Activated T-helper 2 cell treated with anti-CD3 and anti-CD28 coated beads, Interferon-gamma antibody, Interleukin-2, Interleukin-4, amounts not matched to agents 10 μg/mL and 5 μg/mL and 100 μg/mL, durations not matched to agents 14 hours and 24 hours and 36 hours (primary cell): ENCODE measurements around the gene NAIF1. TPM values are rescaled to one million over a fixed set of nuclear protein-coding genes. Genes with fewer than 3 reads are reported as not detected.
"Not testable (repeated sequence)": the region's sequence is repeated elsewhere in the genome, so short reads cannot be mapped to it uniquely, and the experiment has no call there.

ENCODE experiments used
- DNase-seq: peaks from one replicate; pipeline ENCODE4 v3.0.0; 2021; ENCODE audit warnings: low spot score
- H3K27ac Mint-ChIP-seq: one replicate; pipeline ENCODE4 v1.8.0; 2021; ENCODE audit warnings: mixed read lengths
- H3K27me3 Mint-ChIP-seq: one replicate; pipeline ENCODE4 v1.8.0; 2021; ENCODE audit warnings: low read depth, mixed read lengths
- H3K36me3 Mint-ChIP-seq: one replicate; pipeline ENCODE4 v1.8.0; 2021; ENCODE audit warnings: low read depth, mixed read lengths
- H3K4me1 Mint-ChIP-seq: one replicate; pipeline ENCODE4 v1.8.0; 2021; ENCODE audit warnings: low read depth, mixed read lengths
- H3K4me3 Mint-ChIP-seq: one replicate; pipeline ENCODE4 v1.8.0; 2021; ENCODE audit warnings: low read depth, mild to moderate bottlenecking, moderate library complexity, mixed read lengths
- H3K9me3 Mint-ChIP-seq: one replicate; pipeline ENCODE4 v1.8.0; 2021; ENCODE audit warnings: mixed read lengths
- intact Hi-C: fragments of 100-400 bp; cut with micrococcal nuclease; formaldehyde crosslinking; loops from one replicate; pipeline ENCODE4 v1.15.1; 2023
- total RNA-seq: library from RNA; stranded (reverse); gene quantifications from 2 replicates; pipeline ENCODE4 v1.2.3, GENCODE V29; 2022

The NAIF1 gene
- total RNA-seq, 1 donor from 2014 or later: 10.5 TPM

- Mint-ChIP-seq H3K36me3 (peaks cover under 1% of the 10 kb centered on the region), H3K4me1 (peaks cover 1% of the 10 kb centered on the region), H3K9me3 (no peaks in the 10 kb centered on the region), H3K27ac (no peak overlapping the region), H3K4me3 (no peak overlapping the region), H3K27me3 (peaks cover 8% of the 10 kb centered on the region)
- intact Hi-C loops: no loop called here
- no peak for DNase-seq
Measured at GRCh38 chr9:128056086-128056485, 11.0 kb downstream of the NAIF1 start.

GRCh38 chr9:128055344-128056040, 11.6 kb downstream of the NAIF1 start:
- H3K4me3 Mint-ChIP-seq: no peak overlapping the region
- DNase-seq: no peak
- no peaks in the 10 kb centered on the region for H3K9me3 Mint-ChIP-seq
- H3K27me3 Mint-ChIP-seq: peaks cover 8% of the 10 kb centered on the region
- intact Hi-C loops: no loop called here
- no peaks in the 10 kb centered on the region for H3K36me3 Mint-ChIP-seq
- H3K27ac Mint-ChIP-seq: no peak overlapping the region
- H3K4me1 Mint-ChIP-seq: no peaks in the 10 kb centered on the region

- no peak overlapping the region for H3K27ac Mint-ChIP-seq
- no peaks in the 10 kb centered on the region for H3K9me3 Mint-ChIP-seq
- H3K4me1 Mint-ChIP-seq: no peaks in the 10 kb centered on the region
- DNase-seq: no peak
- H3K4me3 Mint-ChIP-seq: no peak overlapping the region
- H3K36me3 Mint-ChIP-seq: no peaks in the 10 kb centered on the region
- intact Hi-C loops: no loop called here
- H3K27me3 Mint-ChIP-seq: peaks cover 8% of the 10 kb centered on the region
Measured at GRCh38 chr9:128054087-128054486, 13.0 kb downstream of the NAIF1 start.

GRCh38 chr9:128053560-128053959, 13.6 kb downstream of the NAIF1 start:
- Mint-ChIP-seq H3K4me1 (no peaks in the 10 kb centered on the region), H3K36me3 (no peaks in the 10 kb centered on the region), H3K9me3 (no peaks in the 10 kb centered on the region), H3K4me3 (no peak overlapping the region), H3K27ac (no peak overlapping the region), H3K27me3 (peaks cover 8% of the 10 kb centered on the region)
- intact Hi-C loops: no loop called here
- DNase-seq: no peak

GRCh38 chr9:128051932-128052709, 15.0 kb downstream of the NAIF1 start:
- H3K4me1 Mint-ChIP-seq: no peaks in the 10 kb centered on the region
- H3K9me3 Mint-ChIP-seq: no peaks in the 10 kb centered on the region
- H3K36me3 Mint-ChIP-seq: no peaks in the 10 kb centered on the region
- H3K4me3 Mint-ChIP-seq: no peak overlapping the region
- DNase-seq: no peak
- H3K27me3 Mint-ChIP-seq: peaks cover 9% of the 10 kb centered on the region
- intact Hi-C loops: no loop called here
- H3K27ac Mint-ChIP-seq: no peak overlapping the region

GRCh38 chr9:128049843-128050242, 17.3 kb downstream of the NAIF1 start:
- H3K36me3 Mint-ChIP-seq: no peaks in the 10 kb centered on the region
- H3K4me1 Mint-ChIP-seq: no peaks in the 10 kb centered on the region
- no peak overlapping the region for H3K4me3 Mint-ChIP-seq
- intact Hi-C loops: no loop called here
- no peaks in the 10 kb centered on the region for H3K9me3 Mint-ChIP-seq
- peaks cover 9% of the 10 kb centered on the region for H3K27me3 Mint-ChIP-seq
- H3K27ac Mint-ChIP-seq: no peak overlapping the region
- DNase-seq: no peak

GRCh38 chr9:128048663-128049062, 18.5 kb downstream of the NAIF1 start:
- DNase-seq: no peak
- Mint-ChIP-seq H3K4me3 (no peak overlapping the region), H3K9me3 (no peaks in the 10 kb centered on the region), H3K27ac (no peak overlapping the region), H3K36me3 (no peaks in the 10 kb centered on the region), H3K27me3 (peaks cover 5% of the 10 kb centered on the region), H3K4me1 (no peaks in the 10 kb centered on the region)
- intact Hi-C loops: no loop called here

- DNase-seq: no peak
- no peak overlapping the region for H3K27ac Mint-ChIP-seq
- peaks cover 3% of the 10 kb centered on the region for H3K27me3 Mint-ChIP-seq
- no peaks in the 10 kb centered on the region for H3K9me3 Mint-ChIP-seq
- H3K4me1 Mint-ChIP-seq: no peaks in the 10 kb centered on the region
- no peak overlapping the region for H3K4me3 Mint-ChIP-seq
- no peaks in the 10 kb centered on the region for H3K36me3 Mint-ChIP-seq
- intact Hi-C loops: no loop called here
Measured at GRCh38 chr9:128047231-128047630, 19.9 kb downstream of the NAIF1 start.

- no peak for DNase-seq
- Mint-ChIP-seq H3K27ac (no peak overlapping the region), H3K4me1 (peaks cover 5% of the 10 kb centered on the region), H3K4me3 (no peak overlapping the region), H3K36me3 (no peaks in the 10 kb centered on the region), H3K27me3 (peaks cover 8% of the 10 kb centered on the region), H3K9me3 (no peaks in the 10 kb centered on the region)
- intact Hi-C loops: no loop called here
Measured at GRCh38 chr9:128045831-128046230, 21.3 kb downstream of the NAIF1 start.

- H3K4me3 Mint-ChIP-seq, DNase-seq, H3K9me3 Mint-ChIP-seq, H3K27me3 Mint-ChIP-seq, H3K4me1 Mint-ChIP-seq, H3K36me3 Mint-ChIP-seq, intact Hi-C loops, H3K27ac Mint-ChIP-seq: not testable (repeated sequence)
Measured at GRCh38 chr9:128045409-128045808, 21.7 kb downstream of the NAIF1 start.

GRCh38 chr9:128043467-128043868, 23.7 kb downstream of the NAIF1 start:
- peaks cover 6% of the 10 kb centered on the region for H3K27me3 Mint-ChIP-seq
- no peaks in the 10 kb centered on the region for H3K9me3 Mint-ChIP-seq
- H3K4me1 Mint-ChIP-seq: peaks cover 5% of the 10 kb centered on the region
- DNase-seq: no peak
- no peaks in the 10 kb centered on the region for H3K36me3 Mint-ChIP-seq
- H3K4me3 Mint-ChIP-seq: no peak overlapping the region
- intact Hi-C loops: no loop called here
- no peak overlapping the region for H3K27ac Mint-ChIP-seq

GRCh38 chr9:128042043-128042442, 25.1 kb downstream of the NAIF1 start:
- no peak overlapping the region for H3K4me3 Mint-ChIP-seq
- no peaks in the 10 kb centered on the region for H3K9me3 Mint-ChIP-seq
- H3K27ac Mint-ChIP-seq: no peak overlapping the region
- H3K36me3 Mint-ChIP-seq: no peaks in the 10 kb centered on the region
- intact Hi-C loops: no loop called here
- peaks cover 5% of the 10 kb centered on the region for H3K4me1 Mint-ChIP-seq
- H3K27me3 Mint-ChIP-seq: peaks cover 6% of the 10 kb centered on the region
- no peak for DNase-seq

GRCh38 chr9:128040783-128041182, 26.3 kb downstream of the NAIF1 start:
- H3K4me3 Mint-ChIP-seq, H3K36me3 Mint-ChIP-seq, H3K27me3 Mint-ChIP-seq, H3K4me1 Mint-ChIP-seq, DNase-seq, intact Hi-C loops, H3K27ac Mint-ChIP-seq, H3K9me3 Mint-ChIP-seq: not testable (repeated sequence)
